Ishikawa (cell line): ENCODE results near the gene EPS8.

ENCODE experiments used
- CEBPB ChIP-seq: IDR thresholded peaks from 2 replicates; pipeline ENCODE4 v1.6.1; 2012
- CREB1 ChIP-seq: IDR thresholded peaks from 2 replicates; pipeline ENCODE4 v1.6.1; 2012; ENCODE audit warnings: low read depth
- EGR1 ChIP-seq: IDR thresholded peaks from 2 replicates; pipeline ENCODE4 v1.6.1; 2012
- EP300 ChIP-seq: IDR thresholded peaks from 2 replicates; pipeline ENCODE4 v1.6.1; 2012; ENCODE audit warnings: borderline replicate concordance
- FOXM1 ChIP-seq: IDR thresholded peaks from 2 replicates; pipeline ENCODE4 v1.6.1; 2012; ENCODE audit warnings: low read depth, borderline replicate concordance
- NFIC ChIP-seq: IDR thresholded peaks from 2 replicates; pipeline ENCODE4 v1.6.1; 2012
- RAD21 ChIP-seq: IDR thresholded peaks from 2 replicates; pipeline ENCODE4 v1.6.1; 2012; ENCODE audit warnings: low read depth
- TAF1 ChIP-seq: IDR thresholded peaks from 2 replicates; pipeline ENCODE4 v1.6.1; 2012; ENCODE audit warnings: low read depth, mild to moderate bottlenecking
- TCF12 ChIP-seq: IDR thresholded peaks from 2 replicates; pipeline ENCODE4 v1.6.1; 2012; ENCODE audit warnings: low read depth
- TEAD4 ChIP-seq: IDR thresholded peaks from 2 replicates; pipeline ENCODE4 v1.6.1; 2012
- YY1 ChIP-seq: IDR thresholded peaks from 2 replicates; pipeline ENCODE4 v1.6.1; 2012; ENCODE audit warnings: low read depth
- ZBTB7A ChIP-seq: IDR thresholded peaks from 2 replicates; pipeline ENCODE4 v1.6.1; 2012; ENCODE audit warnings: low read depth
- TF ChIP-seq, protein P1 (sequence below): IDR thresholded peaks from 2 replicates; pipeline ENCODE4 v1.6.1; 2012; ENCODE audit warnings: low read depth, mild to moderate bottlenecking
- TF ChIP-seq, protein P2 (sequence below): IDR thresholded peaks from 2 replicates; pipeline ENCODE4 v1.6.1; 2012
- TF ChIP-seq, protein P3 (sequence below): IDR thresholded peaks from 2 replicates; pipeline ENCODE4 v1.6.1; 2012

EPS8 gene

DNA sequence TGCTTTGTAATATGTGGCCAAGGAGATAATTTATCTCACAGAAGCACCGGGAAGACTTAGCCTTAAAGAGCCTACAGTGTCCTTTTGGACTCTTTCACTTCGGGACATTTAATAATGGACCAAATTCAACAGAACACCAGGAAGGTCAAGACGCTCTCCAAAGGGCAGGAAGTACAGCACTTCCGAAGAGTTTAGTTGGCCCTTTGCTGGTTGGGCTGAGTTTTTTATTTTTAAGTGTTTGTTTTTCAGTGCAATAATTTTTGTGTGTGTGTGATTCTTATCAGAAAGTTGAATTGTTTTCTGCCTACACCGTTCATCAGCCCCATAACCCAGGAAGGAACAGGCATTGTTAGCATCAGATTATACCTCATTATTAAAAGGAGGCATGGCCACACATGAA is 193.0 kb downstream of the EPS8 start:
- TF ChIP-seq TEAD4 (no peak), CREB1 (no peak), NFIC (no peak), ZBTB7A (no peak), EP300 (no peak)
- TF ChIP-seq, protein P1, sequence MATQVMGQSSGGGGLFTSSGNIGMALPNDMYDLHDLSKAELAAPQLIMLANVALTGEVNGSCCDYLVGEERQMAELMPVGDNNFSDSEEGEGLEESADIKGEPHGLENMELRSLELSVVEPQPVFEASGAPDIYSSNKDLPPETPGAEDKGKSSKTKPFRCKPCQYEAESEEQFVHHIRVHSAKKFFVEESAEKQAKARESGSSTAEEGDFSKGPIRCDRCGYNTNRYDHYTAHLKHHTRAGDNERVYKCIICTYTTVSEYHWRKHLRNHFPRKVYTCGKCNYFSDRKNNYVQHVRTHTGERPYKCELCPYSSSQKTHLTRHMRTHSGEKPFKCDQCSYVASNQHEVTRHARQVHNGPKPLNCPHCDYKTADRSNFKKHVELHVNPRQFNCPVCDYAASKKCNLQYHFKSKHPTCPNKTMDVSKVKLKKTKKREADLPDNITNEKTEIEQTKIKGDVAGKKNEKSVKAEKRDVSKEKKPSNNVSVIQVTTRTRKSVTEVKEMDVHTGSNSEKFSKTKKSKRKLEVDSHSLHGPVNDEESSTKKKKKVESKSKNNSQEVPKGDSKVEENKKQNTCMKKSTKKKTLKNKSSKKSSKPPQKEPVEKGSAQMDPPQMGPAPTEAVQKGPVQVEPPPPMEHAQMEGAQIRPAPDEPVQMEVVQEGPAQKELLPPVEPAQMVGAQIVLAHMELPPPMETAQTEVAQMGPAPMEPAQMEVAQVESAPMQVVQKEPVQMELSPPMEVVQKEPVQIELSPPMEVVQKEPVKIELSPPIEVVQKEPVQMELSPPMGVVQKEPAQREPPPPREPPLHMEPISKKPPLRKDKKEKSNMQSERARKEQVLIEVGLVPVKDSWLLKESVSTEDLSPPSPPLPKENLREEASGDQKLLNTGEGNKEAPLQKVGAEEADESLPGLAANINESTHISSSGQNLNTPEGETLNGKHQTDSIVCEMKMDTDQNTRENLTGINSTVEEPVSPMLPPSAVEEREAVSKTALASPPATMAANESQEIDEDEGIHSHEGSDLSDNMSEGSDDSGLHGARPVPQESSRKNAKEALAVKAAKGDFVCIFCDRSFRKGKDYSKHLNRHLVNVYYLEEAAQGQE = no peak

DNA sequence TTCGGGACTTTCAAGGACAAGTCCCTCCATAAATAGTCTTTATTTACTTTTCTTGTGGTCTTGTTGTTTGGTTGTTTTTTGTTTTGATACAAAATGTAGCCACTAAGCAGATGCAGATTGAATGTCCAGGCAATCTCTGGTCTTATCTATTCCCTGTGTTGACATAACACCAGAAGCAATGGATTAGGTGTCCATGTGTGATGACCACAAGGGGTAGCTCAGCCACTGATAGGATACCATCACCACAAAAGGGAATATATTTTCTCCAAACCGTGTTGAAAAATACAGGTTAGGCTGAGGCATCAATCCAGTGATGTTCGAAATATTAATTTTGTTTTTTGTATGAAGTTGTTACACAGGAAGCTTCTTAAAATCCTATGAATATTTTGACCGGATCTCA is 196.3 kb downstream of the EPS8 start:
- no peak for TF ChIP-seq ZBTB7A
- TF ChIP-seq TAF1 = no peak
- no peak for TF ChIP-seq NFIC
- no peak for TF ChIP-seq TCF12
- TF ChIP-seq CREB1 = no peak
- TF ChIP-seq RAD21 = no peak
- TF ChIP-seq, protein P2, sequence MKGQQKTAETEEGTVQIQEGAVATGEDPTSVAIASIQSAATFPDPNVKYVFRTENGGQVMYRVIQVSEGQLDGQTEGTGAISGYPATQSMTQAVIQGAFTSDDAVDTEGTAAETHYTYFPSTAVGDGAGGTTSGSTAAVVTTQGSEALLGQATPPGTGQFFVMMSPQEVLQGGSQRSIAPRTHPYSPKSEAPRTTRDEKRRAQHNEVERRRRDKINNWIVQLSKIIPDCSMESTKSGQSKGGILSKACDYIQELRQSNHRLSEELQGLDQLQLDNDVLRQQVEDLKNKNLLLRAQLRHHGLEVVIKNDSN = no peak
- no peak for TF ChIP-seq CEBPB
- no peak for TF ChIP-seq EGR1
- TF ChIP-seq TEAD4 = no peak
- no peak for TF ChIP-seq FOXM1
- TF ChIP-seq, protein P3, sequence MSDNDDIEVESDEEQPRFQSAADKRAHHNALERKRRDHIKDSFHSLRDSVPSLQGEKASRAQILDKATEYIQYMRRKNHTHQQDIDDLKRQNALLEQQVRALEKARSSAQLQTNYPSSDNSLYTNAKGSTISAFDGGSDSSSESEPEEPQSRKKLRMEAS = no peak

DNA sequence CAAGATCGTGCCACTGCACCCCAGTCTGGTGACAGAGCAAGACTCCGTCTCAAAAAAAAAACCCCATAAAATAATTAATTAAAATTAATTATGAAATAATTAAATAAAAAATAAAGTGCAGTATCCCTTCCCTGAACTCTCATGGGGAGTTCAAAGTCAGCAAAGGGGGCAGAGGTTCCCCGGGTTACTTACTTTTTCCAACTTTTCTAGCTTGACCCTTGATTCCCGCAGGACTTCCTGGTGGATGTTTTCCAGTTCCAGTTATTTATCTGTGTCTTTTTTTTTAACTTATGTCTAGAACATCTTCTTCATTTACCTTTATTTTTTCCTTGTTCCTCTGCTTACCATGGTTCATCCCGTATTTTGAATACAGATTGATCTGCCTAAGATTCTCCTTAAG is 197.4 kb downstream of the EPS8 start:
- TF ChIP-seq, protein P2 = no peak
- TF ChIP-seq FOXM1 (no peak), CEBPB (no peak), ZBTB7A (no peak), TAF1 (no peak), CREB1 (no peak), TCF12 (no peak), NFIC (no peak), EGR1 (no peak), RAD21 (no peak), YY1 (no peak), TEAD4 (no peak), EP300 (no peak)
- TF ChIP-seq, protein P1 = no peak
- TF ChIP-seq, protein P3 = no peak

DNA sequence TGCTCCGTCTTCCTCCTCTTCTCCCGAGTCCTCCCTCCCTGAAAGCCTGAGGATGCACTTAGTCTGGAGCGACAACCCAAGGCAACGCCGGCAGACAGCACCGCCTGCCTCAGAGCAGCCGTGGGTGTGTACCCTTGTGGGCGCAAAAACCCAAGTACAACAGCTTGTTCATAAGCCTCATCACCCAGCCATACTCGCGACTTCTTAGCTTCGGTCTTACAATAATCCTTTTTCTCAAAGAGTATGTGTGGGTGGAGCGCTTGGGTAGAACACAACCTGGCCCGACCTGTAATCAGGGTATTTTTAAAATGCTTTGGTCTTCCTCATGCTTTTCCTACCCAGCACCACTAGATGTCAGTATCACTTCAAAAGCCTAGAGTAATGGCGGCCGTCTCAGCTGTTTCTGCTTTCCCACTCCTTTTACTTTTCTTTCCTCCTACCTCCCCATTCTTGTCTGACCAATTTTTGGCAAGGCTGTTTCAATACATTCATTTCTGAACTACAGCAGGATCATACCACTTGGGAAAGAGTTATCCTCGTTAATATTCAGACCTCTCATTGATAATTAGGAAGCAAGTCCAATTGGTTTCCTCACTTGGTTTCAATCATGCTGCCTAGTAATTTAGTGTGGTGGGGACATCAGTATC is 198.9 kb downstream of the EPS8 start:
- TF ChIP-seq, protein P3 = peak; percentile 37; the same call in 1 of the 2 replicates
- no peak for TF ChIP-seq NFIC
- peak; percentile 94 for TF ChIP-seq YY1
- peak; percentile 97 for TF ChIP-seq RAD21

DNA sequence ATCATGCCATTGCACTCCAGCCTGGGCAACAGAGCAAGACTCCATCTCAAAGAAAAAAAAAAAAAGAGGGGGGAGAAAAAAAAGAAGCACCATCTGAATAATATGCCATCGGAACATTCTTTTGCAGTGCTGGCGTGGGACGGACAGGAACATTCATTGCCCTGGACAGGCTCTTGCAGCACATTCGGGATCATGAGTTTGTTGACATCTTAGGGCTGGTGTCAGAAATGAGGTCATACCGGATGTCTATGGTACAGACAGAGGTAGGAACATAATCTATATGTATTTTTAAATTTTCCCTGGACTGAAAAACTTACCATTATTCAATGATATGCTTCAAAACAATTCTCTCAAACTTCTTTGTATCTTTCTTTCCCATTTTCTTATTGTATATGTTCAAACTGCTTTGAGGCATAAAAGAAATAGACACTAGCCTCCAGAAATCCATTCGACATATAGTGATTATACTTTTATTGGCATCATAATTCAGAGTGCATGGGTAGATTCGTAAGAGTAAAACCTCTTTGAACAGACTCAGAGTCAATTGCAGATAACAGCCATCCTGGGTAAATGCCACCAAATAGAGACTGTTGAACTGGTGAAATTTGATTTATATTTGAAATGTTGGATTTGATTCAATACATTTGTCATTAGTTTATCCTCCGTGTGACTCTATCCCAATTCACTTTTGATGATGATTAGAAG is 199.7 kb downstream of the EPS8 start:
- TF ChIP-seq TAF1 (no peak), NFIC (no peak), EGR1 (no peak), EP300 (no peak), CREB1 (no peak), TEAD4 (no peak), CEBPB (no peak), TCF12 (no peak), YY1 (no peak), RAD21 (no peak), ZBTB7A (no peak), FOXM1 (no peak)
- TF ChIP-seq, protein P1 = no peak
- TF ChIP-seq, protein P2 = no peak
- TF ChIP-seq, protein P3 = no peak
